Fibroblast of the aortic adventitia (primary cell): ENCODE data around the gene S100B. TPM values are rescaled to one million over a fixed set of nuclear protein-coding genes. Genes with fewer than 3 reads are reported as not detected.

Experiments used
- DNase-seq: peaks from one replicate; pipeline ENCODE4 v3.0.0-alpha.2; 2010; ENCODE audit warnings: low read depth
- H3K4me3 ChIP-seq: 2 replicates; pipeline ENCODE4 v1.5.1; 2011; ENCODE audit warnings: low read depth, mild to moderate bottlenecking, control low read depth, low read length, moderate library complexity
- CTCF ChIP-seq: IDR thresholded peaks from 2 replicates; pipeline ENCODE4 v1.5.1; 2011; ENCODE audit warnings: mild to moderate bottlenecking, low read length, control low read depth, inconsistent platforms; ENCODE audit not compliant: insufficient read depth
- total RNA-seq: library from RNA; depleted of rRNA; stranded (reverse); fragments of >200 nt; gene quantifications from 2 replicates; pipeline ENCODE4 v1.2.3, GENCODE V29; 2012; ENCODE audit warnings: low replicate concordance

The S100B gene
- total RNA-seq, 1 donor, result 1.2 TPM

- DNase-seq, result no peak
- H3K4me3 ChIP-seq, result no peak overlapping the region
- no peak for TF ChIP-seq CTCF
Observed at GRCh38 chr21:46605767-46606426, 1.0 kb upstream of the S100B start.

DNA sequence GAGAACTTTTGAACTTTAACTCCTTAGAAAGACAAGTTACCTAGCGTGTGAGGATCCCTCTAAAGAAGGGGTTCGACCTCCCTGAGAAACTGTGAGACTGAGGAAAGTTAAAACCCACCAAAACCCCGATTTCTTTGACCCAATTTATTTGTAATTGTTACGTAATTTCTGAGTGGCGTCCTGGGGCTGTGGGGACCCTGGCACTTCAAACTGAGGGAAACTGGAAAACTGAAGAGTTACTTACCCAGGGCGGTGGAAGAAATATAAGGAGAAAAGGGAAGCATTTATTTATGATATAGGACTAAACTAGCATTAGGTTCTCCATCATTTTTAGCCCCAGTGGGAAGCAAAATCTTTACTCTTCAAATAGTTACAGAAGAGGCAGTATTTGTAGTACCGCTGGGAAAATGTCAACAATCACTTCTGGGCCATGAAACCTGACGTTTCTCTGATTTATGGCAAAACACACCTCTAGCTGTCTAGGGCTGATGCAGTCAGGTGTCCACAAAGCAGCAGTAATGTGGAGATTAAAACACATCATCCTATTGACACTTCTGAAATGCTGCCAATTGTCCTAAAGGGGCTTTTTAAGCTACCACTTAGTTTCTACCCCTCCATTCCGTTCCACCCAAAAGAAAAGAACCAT lies 430 bp downstream of the S100B start:
- H3K4me3 ChIP-seq, result no peak overlapping the region
- no peak for DNase-seq
- no peak for TF ChIP-seq CTCF

DNA sequence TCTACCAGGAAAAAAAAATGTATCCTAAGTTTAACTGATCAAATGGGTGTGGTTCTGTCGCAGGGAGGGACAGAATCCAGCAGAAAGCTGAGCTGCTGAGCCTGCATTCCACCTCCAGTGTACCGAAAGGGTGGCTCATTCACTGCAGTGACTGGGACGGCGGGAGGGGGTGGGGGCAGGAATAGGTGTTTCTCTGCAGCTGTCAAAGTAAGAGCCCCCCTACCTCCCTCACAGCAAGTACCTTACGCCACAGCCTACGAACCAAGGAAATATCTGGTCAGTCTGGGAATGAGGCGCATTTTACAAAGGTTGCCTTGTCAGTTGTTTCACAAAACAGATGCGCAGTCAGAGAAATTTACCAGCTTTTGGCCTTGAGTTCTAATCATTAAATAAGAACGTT lies 1.7 kb downstream of the S100B start:
- TF ChIP-seq CTCF, result no peak
- H3K4me3 ChIP-seq, result no peak overlapping the region
- DNase-seq, result peak; percentile 18

DNA sequence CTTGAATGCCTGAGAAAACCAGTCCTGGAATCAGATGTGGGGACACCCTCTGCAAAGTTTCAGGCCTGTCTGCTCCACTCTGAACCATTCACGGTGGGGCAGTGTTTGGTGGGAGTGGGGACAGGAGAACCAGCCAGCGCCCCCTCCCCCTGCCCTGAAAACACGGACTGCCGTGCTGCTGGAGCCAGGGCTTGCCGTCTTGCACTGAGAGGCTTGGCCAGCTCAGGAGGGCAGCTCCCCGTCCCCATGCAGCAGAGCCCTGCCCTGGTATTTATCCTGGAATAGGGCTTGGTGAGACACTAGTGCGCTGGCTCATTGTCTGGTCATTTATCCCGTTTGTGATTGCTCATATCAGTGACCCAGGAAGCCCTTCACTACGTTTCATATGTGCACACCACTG lies 3.9 kb downstream of the S100B start:
- no peak overlapping the region for H3K4me3 ChIP-seq
- DNase-seq, result no peak
- TF ChIP-seq CTCF, result no peak

- DNase-seq, result no peak
- no peak overlapping the region for H3K4me3 ChIP-seq
- TF ChIP-seq CTCF, result no peak
Observed at GRCh38 chr21:46600305-46600704, 4.6 kb downstream of the S100B start.

DNA sequence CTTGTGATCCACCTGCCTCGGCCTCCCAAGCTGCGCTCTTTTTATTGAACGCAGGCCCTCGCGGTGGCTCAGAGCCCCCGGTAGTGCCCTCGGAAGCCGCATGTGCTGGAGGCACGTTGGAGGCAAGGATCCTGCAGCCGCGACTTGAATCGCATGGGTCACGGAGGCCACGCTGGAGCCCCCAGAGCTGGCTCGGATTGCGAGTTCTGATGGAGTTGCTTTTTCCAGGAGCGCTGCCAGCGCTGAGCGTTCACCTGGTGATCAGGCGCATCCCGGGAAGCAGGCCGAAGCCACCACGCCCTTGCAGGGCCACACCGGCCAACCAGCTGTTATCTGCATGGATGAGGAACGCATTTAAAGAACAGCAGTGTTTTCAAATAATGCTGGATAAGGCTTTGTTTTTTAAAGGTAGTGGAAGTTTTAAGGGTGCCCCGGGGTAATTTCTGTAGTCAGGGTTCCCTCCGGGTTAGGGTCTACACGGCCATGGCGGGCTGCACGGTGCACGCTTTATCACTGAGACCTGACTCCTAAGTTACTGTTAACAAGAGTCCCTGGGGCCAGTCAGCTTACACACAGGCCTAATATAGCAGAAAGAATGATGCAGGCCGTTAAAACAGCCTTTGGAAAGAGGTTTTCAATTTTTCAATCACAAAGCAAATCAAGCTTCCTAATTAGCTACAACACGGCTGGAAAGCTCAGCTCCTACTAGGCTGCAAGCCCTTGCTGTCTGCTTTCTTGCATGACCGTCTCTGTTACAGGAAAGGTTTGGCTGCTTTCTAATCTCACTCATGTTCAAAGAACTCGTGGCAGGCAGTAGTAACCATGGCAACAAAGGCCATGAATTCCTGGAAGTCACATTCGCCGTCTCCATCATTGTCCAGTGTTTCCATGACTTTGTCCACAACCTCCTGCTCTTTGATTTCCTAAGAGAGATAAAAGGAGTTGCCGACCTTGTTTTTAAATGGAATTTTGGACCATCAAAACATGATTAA lies 6.0 kb downstream of the S100B start:
- H3K4me3 ChIP-seq, result no peak overlapping the region
- peak; percentile 95 for DNase-seq
- TF ChIP-seq CTCF, result no peak
